ENCODE results near the gene IL18.
A peak's percentile ranks its signal among the peaks of the same experiment; 100 is the strongest.
"Not testable (repeated sequence)": the region's sequence is repeated elsewhere in the genome, so short reads cannot be mapped to it uniquely, and the experiment has no call there.

IL18 gene

DNA sequence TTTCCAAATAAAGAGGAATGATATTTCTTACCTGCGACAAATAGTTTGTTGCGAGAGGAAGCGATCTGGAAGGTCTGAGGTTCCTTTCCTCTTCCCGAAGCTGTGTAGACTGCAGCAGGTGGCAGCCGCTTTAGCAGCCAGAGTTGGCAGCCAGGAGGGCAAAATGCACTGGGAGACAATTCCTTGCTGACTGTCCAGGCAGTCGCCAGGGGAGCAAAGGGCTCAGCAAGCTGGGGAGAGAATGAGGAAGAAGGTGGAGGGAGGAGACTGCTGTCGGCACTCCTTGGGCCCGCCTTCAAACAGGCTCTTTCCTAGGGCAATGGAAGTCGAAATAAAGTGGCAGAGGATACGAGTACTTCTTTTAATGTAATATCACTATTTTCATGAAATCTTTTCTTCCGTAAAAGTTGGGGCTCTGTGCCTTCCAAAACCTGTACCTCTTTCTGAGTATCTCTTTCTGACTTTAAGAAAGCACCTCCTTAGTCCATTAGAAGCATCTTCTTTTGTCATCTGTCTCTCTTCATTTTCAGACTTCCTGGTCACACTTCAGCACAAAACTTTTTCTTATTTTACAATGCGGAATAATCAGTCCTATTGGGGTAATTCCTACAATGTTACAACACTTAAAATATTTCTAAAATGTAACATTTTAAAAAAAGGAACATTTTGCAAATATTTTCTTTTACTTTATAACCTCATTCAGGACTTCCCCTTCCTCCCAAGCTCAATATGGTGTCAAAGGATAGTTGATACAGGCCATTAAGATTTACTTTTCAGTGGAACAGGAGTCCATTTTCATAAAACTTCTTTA is at the start of gene IL18:
Gene IL18 (minus strand): TSS at position 220 of the 811 bp plus-strand sequence. CDS start 9,041 bp downstream, outside the sequence.
- no peak for DNase-seq

DNA sequence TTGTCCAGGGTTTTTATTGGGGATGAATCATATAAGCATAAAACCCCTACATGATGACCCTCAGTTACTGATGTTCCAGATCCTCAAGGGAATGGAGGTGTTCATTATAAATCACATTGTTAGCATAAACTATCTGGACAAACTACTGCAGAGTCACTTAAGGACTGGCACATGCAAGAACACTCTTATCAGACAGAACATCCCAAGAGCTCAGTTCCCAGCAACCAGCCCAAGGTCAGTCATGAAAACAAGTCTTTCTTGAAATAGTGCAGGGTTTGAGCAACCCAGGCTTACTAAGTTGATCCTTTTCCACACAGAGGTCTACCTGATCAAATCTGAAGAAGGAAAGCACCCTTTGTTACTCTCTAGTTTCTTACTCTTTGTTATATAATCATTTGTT is 48.8 kb upstream of the IL18 start:
- DNase-seq, result no peak

DNA sequence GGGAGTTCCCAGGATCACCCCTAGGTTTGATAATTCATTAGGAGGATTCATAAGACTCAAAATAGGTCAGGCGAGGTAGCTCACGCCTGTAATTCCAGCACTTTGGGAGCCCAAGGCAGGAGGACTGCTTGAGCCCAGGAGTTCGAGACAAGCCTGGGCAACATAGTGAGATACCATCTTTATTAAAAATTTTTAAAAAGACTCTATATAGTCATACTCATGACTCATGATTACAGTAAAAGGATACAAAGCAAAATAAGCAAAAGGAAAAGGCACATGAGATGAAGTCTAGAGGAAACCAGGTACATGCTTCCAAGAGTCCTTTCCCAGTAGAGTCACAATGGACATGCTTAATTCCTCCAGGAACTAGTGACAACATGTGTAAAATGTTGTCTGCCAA is 48.4 kb upstream of the IL18 start:
- DNase-seq, result no peak

DNA sequence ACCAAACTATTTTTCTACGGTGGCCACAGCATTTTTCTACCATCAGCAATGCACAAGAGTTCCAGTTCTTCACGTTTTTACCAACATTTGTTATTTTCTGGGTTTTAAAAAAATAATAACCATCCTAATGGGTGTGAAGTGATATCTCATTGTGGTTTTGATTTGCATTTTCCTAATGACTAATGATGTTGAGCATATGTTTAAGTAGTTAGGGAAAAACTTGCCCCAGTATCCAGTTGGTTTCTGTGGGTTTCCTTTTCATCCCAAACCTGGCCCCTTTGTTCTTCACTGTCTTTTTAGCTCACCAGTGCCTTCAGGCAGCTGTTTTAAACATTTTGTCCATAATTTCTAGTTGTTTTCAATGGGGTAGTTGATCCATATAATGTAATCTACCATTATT is 47.6 kb upstream of the IL18 start:
- no peak for DNase-seq

DNA sequence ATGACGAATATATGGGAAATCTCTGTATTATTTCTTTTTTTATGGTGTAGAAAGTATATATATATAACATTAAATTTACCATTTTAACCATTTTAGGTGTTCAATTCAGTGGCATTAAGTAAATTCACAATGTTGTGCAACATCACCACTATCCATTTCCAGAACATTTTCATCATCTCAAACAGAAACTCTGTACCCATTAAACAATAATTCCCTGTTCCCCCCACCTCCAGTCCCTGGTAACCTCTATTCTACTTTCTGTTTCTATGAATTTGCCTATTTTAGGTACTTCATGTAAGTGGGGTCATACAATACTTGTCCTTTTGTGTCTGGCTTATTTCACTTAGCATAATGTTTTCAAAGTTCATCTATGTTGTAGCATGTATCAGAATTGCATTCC is 47.0 kb upstream of the IL18 start:
- DNase-seq, result no peak

DNA sequence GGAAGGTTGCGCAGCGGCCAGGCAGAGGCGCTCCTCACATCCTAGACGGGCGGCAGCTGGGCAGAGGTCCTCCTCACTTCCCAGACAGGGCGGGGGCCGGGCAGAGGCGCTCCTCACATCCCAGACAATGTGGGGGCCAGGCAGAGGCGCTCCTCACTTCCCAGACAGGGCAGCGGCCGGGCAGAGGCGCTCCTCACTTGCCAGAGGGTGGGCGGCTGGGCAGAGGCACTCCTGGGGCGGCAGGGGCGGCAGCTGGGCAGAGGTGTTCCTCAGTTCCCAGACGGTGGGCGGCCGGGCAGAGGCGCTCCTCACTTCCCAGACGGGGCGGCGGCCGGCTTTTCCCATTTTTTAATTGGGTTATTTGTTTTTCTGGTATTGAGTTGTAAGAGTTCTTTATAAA is 42.2 kb upstream of the IL18 start:
- no peak for DNase-seq

DNA sequence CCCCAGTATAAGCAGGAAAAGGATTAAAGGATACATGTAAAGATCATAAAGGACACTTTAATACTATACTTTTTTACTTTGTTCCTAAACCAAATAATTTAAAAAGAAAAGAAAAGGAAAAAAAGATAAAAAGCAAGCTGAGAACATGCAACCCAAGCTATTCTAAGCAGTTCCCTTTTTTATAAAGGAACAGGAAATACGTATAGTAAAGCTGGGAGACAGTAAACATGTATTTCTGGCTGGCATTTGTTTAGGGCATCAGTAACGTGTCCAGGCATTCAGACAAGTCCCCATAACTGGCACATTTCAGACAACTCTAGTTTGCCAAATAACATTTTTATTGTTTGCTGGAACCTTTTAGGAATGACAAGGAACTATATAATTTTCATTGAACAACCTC is 36.4 kb upstream of the IL18 start:
- DNase-seq, result no peak

DNA sequence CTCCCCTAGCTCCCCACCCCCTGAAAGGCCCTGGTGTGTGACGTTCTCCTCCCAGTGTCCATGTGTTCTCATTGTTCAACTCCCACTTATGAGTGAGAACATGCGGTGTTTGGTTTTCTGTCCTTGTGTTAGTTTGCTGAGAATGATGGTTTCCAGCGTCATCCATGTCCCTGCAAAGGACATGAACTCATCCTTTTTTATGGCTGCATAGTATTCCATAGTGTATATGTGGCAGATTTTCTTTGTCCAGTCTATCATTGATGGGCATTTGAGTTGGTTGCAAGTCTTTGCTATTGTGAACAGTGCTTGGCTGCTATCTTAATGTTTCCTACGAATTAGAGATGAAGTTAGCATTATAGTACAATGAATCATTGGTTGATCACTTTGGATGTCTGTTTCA is 35.2 kb upstream of the IL18 start:
- DNase-seq, result not testable (repeated sequence)

DNA sequence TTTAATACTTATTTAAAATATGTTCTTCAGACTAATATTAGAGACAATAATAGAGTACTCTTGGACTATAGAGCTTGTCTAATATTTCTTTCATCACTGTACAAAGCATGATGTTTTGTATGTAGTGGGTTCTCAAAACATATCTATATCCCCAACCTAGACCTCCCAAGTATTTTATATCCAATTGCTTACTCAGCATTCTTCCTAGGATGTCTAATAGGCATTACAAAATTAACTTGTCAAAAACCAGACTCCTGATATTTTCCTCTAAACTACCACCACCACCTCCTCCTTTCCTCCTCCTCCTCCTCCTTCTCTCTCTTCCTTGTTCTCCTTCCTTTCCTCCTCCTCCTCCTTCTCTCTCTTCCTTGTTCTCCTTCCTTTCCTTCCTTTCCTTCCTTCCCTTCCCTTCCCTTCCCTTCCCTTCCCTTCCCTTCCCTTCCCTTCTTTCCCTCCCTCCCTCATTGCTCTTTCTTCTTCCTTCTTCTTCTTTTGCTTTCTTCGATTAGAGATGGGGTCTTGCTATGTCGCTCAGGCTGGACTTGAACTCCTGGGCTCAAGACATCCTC is 32.7 kb upstream of the IL18 start:
- DNase-seq, result no peak

DNA sequence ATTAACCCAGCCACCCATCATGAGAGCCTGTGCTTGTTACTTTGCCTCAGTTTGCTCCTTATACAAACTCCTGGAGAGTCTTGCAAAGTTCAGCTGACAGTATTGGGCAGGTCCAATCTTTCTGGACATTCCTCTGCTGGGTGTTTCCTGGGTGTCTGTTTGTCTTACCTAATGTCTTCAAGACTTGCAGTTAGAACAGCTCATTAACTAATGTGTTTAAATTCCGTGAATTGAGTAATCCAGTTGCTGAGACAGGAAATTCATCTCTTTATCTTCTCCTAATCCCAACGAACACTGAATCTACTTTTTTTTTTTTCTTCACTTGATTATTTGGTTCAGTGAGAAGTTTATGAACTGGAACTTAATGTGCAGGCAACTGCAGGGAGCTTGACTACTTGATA is 32.1 kb upstream of the IL18 start:
- DNase-seq, result no peak

DNA sequence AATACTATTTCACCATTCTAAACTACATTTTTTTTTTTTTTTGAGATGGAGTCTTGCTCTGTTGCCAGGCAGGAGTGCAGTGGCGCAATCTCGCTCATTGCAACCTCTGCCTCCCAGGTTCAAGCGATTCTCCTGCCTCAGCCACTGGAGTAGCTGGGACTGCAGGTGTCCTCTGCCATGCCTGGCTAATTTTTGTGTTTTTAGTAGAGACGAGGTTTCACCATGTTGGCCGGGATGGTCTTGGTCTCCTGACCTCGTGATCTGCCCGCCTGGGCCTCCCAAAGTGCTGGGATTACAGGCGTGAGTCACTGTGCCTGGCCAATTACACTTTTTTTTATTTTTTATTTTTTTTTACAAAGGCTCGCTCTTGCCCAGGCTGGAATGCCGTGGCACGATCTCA is 31.2 kb upstream of the IL18 start:
- DNase-seq, result not testable (repeated sequence)

DNA sequence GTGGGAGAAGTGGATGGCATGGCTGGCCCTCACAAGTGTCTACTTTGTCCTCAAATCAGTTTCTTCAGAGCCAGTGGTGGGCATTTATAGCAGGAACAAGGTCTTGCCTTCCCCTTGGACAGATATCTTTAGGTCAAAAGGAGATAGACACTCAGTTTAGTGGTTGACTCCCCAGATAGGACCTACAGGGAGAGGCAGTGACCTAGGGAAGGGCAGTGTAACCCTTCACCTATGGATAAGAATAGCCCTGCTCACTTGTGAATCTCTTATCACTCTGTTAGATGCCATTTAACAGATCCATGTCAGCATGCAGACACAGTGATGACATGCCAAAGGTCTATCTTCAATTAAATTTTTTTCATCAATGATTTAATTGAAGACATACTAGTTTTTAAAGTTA is 22.4 kb upstream of the IL18 start:
- DNase-seq, result no peak

DNA sequence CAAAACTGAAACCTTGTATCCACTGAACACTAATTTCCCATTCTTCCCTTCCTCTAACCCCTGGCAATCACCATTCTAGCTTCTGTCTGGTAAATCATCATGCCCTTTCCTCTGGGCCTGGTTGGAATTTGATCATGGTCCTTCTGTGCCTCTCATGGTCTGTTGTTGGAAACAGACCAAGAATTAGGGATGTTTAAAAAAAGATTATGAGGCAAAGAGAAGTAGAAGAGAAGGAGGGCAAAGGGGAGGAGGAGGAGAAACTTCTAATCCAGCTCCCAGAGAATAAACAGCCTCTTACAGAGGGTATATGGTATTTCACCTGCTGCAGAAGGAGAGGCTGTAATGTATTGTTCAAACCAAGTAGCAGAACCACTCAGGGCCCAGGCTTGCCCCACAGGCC is 22.0 kb upstream of the IL18 start:
- DNase-seq, result no peak

DNA sequence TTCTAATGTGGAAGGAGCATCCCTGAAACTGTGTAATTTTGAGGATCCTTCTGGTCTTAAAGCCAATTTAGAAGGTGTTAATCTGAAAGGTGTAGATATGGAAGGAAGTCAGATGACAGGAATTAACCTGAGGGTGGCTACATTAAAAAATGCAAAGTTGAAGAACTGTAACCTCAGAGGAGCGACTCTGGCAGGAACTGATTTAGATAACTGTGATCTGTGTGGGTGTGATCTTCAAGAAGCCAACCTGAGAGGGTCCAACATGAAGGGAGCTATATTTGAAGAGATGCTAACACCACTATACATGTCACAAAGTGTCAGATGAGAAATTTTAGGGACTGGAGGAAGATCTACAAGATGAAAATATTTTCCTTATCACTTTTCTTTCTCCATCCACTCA is 19.0 kb upstream of the IL18 start:
- DNase-seq, result no peak

DNA sequence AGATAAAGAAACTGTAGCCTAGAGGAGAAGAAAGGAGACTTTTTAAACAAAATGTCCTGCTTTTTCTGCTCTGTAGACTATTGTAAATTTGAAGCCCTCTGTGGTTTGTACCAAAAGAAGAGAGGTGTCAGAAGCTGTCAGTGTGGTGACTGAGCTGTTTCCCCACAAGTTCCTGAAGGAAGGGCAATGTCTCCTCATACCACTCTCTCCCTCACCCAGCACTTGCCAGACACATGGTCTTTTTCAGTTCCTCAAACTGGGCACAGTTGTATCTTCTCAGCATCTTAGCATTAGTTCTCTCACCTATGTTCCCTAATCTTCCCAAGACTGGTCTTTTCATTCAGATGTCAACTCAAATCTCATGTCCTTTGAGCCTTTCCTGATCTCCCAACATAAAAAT is 15.7 kb upstream of the IL18 start:
- no peak for DNase-seq

DNA sequence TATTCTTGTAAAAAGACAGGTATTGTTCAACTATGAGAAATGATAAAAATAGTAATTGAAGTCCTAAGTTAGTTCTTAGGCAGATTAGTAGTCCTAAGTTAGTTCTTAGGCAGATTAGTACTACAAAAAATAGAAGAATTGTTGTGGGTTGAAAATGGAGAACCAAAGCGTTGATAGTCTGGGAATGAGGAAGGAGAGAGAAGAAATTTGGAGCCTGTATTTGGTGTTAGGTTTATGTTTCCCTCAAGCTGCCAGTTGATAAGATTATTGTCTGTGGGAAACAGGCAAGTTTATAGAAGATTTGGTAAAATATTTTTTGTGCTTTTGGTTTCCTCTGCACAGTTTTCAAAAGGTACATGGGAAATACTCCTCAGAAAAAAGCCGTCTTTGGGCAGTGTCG is 15.0 kb upstream of the IL18 start:
- DNase-seq, result no peak

DNA sequence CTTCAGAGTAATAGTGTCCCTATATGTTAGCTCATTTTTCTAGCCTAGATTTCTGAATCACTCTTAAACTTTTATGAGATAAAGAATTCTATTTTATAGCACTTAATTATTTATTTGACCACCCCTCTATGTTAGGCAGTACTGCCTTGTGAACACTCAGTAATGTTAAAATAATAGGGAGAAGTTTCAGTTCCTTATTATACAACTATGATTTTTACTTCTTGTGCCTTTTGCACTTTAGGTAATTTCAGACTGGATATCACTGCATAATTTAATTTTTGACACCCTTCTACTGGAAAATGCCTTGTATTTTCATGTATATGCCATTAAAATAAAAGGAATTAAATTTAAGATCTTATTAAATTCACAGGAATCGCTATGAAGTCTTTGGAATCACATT is 14.5 kb upstream of the IL18 start:
- DNase-seq, result no peak

DNA sequence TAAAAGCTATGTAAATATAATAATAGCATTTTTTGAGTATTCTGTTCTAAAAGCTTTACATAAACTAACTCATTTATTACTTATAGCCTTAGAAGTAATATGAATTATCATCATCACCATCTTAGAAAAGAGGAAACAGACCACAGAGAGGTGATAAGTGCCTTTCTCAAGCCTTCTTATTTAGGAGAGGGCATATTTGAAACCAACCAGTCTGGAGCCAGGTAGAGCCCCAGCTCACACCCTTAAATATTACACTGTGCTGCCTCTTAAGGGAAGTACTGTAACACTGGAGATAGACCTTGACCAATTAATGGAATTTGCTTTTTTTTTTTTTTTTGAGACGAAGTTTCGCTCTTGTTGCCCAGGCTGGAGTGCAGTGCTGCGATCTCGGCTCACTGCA is 13.7 kb upstream of the IL18 start:
- DNase-seq, result no peak

DNA sequence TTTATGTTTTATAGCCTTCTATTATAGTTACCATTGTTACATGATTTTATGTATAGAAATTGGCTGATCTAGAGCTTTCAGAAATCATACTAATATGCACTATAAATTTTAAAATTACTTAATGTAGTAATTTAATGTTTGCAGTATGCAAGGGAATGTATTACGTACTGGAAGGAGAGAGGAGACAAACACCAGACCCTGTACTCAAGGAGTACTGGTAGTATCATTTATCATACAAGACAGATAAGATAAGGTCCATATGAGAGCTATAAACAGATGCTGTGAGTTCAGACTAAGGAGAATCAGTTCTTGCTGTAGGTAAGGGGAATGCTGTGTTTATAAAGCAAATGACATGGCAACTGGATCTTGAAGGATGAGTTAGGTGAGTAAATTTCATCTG is 12.2 kb upstream of the IL18 start:
- DNase-seq, result no peak

DNA sequence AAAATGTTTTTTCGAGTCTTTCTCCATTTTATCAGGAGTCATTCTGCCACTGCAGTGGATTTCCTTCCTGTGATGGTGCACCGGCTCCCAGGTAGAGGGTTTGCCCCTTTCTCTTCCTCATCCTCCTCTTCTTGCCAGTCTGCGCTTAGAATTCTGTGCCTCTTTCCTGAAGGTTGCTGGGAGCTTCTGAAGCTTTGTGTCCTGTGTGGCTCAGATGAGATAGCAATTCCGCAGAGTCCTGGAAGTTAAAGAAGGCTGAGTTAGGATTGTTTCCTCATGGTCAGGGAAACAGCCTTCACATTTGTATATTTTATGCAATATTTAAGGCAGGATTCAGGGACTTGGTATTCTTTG is 11.7 kb upstream of the IL18 start:
- no peak for DNase-seq

DNA sequence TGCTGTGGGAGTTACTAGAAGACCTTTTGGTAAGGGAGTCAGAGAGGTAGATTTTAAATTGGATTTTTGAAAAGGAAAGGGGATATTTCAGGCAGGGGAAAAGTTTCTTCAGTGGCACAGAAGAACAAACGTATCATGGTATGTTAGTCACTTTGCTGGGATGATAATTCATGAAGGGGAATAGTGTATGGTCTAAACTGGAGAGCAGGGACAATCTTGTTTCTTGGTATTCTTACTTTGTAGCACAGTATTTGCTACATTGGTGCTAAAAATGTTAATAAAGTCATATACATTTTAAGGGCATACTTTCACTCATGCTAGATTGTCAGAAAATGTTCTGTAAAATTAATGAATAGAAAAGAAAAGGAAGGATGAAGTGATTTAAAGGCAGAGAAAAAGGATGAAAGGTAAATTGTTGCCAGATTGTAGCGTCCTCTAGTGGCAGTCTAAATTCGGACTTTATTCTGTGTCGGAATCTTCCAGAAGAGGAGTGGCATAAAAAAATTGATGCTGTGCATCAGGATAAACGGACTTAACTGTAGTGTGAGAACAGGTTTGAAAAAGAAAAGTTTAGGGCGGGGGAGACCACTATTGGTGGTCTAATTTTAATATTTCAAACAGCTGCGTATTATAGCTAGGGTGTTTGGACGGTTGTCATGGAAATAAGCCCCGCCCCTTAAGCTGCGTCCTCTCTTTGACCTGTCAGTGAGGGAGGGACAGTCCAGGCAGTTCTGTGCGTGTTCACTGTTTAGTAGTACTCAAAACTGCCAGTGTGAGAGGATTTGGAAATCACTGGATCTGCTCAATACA is 11.1 kb upstream of the IL18 start, which contains the start of gene BCO2:
Gene BCO2 (plus strand): TSS at position 724 of the 810 bp plus-strand sequence. CDS start 90 bp downstream, outside the sequence.
- peak; percentile 88 for DNase-seq

DNA sequence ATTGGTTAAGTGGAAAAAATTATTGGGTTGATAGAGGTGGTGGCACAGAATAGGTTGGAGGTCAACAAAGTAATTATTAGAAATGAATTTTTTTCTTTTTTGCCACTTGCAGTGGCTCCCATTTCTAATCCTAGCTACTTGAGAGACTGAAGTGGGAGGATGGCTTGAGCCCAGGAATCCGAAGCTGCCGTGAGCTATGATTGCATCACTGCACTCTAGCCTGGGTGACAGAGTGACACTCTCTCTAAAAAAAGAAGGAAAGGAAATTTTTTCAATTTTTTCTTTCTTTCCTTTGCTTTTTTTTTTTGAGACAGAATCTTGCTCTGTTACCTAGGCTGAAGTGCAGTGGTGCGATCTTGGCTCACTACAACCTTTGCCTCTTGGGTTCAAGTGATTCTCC is 9.3 kb upstream of the IL18 start:
- no peak for DNase-seq

DNA sequence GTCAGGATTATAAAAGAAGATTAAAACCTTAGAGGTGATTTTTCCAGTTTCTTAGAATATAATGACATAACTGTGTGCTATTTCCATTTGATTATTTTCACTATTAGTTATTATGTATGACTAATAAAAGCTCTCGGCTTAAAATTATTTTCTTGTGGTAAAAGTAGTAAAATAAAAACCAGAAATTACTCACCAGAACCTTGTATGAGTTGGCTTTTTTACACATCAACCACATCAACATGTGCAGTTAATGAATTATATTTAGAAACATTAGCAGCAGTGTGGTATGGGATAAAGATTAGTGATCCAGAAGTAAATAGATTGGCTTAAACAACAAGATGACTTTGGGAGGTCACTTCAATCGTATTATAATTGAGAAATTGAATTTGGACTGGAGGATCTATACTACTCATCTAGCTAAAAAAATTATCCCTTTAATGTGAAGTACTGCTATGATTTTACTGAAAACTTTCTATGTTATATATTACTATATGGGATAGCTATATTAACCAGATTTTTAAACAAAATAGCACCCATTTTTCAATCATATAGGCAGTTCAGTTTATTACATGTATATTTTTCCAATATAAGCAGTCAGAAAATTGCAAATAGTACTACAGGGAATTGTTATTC is 8.6 kb upstream of the IL18 start:
- DNase-seq, result no peak

DNA sequence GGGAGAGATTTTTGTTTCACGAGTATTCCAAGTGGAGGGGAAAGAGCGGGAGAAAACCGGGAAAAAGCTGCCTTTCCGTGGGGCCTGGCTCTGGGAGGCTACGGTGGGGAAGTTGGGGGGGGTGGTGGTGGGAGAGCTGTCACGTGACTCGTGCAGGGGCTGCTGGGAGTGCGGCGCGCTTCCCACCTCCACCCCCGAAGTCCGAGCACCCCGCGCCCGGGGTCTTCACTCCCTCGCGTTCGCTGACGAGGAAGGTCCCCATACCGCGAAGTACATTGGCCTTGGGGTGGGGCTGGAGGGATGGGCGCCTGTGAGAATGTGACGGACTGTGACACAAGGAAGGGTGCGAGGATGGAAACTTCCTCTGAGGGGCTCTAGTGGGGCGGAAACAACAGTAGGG is 3.3 kb upstream of the IL18 start, which contains the start of gene TEX12:
Gene TEX12 (plus strand): TSS at position 228 of the 400 bp plus-strand sequence. CDS start 1,897 bp downstream, outside the sequence.
- no peak for DNase-seq
